ENCODE measurements around the gene C11orf16.

DNA sequence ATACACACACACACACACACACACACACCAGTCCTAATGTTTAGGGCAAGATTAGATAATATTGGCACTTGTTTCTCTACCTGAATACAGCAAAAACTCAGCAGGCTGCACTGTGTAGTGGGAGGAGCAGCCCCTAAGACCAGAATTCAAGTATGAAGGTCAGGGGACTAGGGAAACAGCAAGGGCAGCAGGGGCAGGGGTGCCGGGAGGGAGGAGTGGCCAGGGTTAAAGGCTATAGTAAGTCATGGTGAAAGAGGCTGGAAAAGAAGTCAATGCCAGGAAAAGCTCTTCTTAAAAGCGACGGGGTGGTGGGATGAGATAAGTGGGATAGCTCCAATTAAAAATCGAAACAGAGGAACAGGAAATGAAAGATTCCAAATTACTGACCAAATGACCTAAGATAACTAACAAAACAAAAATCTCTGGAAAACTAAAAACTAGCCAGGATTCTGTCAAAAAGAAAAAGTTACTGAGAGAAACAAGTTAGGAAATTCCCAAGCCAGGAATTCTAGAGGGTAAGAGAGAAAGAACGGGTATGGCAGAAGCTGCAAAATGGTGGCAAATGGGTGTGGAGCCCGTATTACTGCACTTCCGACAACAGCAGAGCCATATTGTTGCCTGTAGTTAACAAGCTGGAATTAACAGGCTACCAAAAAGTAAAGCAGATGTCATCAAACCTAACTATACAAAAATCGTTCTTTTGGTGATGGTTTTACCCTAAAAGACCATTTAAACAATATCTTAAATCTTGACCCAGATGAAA is 8.8 kb upstream of the C11orf16 start:
- TF ChIP-seq POLR2A (IDR thresholded peaks at IDR 0.05) = no peak
- no peak for TF ChIP-seq CTCF (IDR thresholded peaks at IDR 0.05)
